Forelimb muscle (tissue), 1 donor: ENCODE results near the gene ANKRD63. TPM values are rescaled to one million over a fixed set of nuclear protein-coding genes. Genes with fewer than 3 reads are reported as not detected.

Experiments used
- DNase-seq: peaks from one replicate; pipeline ENCODE4 v3.0.0-alpha.2; 2013; ENCODE audit warnings: low read depth
- polyA plus RNA-seq: library from polyadenylated mRNA; unstranded; fragments of 120-200 nt; gene quantifications from one replicate; pipeline ENCODE4 v1.2.1, GENCODE V29; 2013; ENCODE audit not compliant: insufficient read length

Gene ANKRD63
- polyA plus RNA-seq, 1 donor: 0.32 TPM

- DNase-seq: no peak
These were observed 39.6 kb downstream of the ANKRD63 start for GRCh38 chr15:40243126-40243810.

- DNase-seq: no peak
These were observed 40.3 kb downstream of the ANKRD63 start for GRCh38 chr15:40242601-40243000.

GRCh38 chr15:40242213-40242599 lies 40.7 kb downstream of the ANKRD63 start:
- DNase-seq: no peak

- DNase-seq: no peak
These were observed 41.3 kb downstream of the ANKRD63 start for GRCh38 chr15:40241269-40242212.

- DNase-seq: no peak
These were observed 42.1 kb downstream of the ANKRD63 start for GRCh38 chr15:40240619-40241221.

DNA sequence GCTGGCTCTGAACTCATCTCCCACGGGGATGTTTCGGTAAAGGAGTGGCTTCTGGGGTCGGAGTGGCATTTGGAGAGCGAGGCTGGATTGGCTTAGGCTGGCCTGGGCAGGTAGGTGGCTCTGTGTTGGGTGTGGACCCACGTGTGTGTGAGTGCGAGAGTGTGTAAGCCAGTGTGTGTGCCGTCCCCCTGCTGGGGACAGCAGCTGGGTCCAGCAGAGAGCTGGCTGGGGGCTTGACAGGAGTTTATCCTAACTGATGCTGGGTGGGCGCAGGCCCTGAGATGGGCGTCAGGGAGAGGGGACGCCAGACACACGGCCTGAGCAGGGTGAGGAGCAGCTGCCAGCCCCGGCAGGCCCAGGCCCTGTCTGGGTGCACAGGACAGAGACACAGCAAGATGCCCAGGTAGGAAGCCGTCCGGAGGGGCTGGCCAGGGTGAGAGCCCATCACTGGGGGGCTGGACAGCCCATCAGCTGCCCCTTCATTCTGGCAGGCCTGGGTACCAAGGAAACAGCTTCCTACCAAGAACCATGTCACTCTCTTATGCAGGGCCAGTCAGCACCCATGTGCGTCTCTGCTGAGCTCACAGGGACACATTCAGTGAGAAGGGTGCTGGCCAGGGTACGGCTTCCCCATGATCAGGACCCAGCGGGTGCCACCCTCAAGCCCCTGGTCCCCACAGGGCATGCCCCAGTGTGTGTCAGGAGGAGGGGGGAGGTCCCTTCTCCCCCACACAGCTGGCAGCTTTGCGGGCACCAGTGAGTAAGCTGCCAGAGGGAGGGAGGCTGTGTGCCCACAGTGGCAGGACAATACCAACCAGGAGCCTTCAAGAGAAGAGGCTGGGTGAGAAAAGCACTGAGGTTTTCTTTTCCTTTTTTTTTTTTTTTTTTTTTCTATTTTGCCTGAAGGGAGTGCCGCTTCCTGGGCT lies 42.9 kb downstream of the ANKRD63 start:
- DNase-seq: no peak

- no peak for DNase-seq
These were observed 43.5 kb downstream of the ANKRD63 start for GRCh38 chr15:40239404-40239692.

DNA sequence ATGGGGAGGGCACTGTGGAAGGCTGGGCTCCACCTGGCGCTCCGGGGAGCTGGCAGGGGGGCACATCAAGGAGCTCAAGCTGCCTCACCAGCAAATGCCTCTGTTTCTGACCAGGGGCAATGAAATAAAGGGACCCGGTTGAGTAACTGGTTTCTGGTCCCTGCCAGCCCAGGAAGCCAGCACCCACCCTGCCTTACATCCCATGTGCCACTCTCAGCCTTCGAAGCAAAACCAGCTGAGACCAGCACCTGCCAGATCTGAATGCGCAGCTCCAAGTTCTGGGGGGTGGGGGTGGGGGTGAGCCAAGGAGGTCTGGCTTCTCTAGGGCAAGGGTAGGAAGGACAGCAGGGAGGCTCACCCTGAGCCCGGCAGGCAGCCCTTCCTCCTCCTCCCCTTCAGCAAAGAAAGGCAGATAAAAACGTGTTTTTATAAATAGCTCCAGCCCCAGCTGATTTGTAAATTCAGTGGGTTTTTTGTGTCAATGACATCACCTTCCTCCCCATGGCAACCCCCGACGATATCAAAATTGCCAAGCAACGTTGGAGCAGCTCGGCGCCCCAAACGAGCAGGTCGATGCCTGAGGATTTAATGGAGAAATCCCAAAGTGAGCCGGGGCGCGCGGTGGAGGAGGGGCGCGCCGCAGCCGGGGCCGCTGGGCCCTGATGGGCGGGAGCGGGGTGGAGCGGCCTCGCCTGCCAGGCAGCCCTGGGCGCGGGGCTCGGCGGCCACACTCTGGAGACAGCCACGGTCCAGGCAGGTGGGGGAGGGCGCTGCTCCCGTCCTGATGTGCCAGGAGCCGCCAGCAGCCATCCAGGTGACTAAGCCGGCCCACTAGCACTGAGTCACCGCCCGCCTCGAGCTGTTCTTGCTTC lies 44.1 kb downstream of the ANKRD63 start, which contains the start of gene PAK6:
TSS of gene PAK6 (plus strand) at position 532 of the 872 bp plus-strand sequence. CDS start 25,723 bp downstream, outside the sequence.
- no peak for DNase-seq

DNA sequence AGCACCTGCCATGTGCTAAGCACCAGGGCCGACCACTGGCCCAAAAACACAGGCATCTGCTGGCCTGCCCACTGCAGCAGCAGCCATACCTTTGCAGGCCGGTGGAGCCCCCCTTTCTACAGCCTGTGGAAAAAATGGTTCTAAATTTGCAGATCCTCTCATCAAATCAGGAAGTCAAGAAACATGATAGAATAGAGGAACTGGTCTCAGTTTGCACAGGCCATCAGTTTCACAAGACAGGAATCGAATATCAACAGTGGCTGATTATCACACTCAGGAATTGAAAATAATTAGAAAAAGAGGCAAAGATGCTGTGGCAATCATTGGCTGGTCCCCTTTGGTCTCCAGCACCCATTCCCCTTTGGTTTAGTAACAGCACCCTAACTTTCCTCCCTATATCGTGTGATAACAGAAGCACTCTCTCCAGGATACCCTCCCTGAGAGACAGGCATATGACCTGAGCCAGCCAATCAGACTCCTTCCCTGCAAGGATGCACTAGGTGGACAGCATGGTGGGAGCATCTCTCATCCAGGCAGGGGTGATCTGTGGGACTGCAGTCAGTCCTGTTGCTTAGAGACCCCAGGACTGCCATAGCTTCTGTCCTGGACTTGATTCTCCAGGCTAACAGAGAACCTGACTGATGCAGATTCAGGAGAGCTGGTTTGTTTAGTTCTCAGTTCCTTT lies 47.5 kb downstream of the ANKRD63 start:
- no peak for DNase-seq

- no peak for DNase-seq
These were observed 48.1 kb downstream of the ANKRD63 start for GRCh38 chr15:40234783-40235182.

DNA sequence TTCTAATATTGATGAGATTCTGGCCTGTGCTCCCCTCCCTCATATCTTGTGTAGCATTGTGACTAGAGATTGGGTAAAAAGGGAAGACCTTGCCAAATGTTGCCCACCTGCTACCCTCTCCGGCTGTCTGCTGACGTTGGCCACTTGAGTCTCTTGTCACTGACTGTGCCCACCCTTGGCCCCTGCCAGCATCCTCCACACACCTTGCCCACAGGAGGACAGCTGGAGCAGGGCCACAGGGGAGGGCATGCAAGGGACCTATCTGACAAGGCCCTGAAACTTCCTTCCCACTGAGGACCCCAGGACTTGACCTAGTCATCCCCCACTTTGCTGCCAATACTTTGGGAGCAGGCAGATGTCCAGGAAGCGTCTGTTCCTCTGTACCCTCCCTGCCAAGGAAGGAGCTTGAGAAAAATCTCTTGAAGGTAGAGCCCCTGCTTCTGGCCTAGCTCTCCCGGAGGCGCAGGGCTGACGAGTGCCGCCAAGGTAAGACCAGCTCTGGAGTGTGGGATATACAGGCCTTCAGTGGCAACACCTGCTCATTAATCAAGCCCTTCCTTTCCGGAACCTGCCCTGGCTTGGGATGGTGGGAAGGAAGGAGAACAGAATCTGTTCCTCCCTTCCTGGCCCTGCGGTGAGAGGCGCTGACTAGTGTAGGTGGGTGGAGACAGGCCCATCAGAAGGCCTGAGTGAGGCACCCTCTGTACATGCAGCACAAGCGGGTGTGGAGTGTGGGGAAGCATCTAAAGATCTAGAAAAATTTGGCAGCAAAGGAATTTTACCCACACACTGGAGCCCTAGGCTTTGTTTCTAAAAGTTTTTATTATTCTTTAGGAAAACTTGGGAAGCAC lies 48.9 kb downstream of the ANKRD63 start:
- DNase-seq: no peak

- no peak for DNase-seq
These were observed 50.2 kb downstream of the ANKRD63 start for GRCh38 chr15:40232625-40233070.

Other genes with a start within 250 kb of the ANKRD63 start
- gene SRP14, start 243.9 kb downstream of the ANKRD63 start, polyA plus RNA-seq: 295 TPM
- gene BMF, start 174.2 kb downstream of the ANKRD63 start, polyA plus RNA-seq: 10.8 TPM
- 8.8 TPM for gene BUB1B, start 122.0 kb downstream of the ANKRD63 start, polyA plus RNA-seq
- gene PAK6, start 44.0 kb downstream of the ANKRD63 start, polyA plus RNA-seq: 0.83 TPM
- gene PLCB2, start 24.9 kb upstream of the ANKRD63 start, polyA plus RNA-seq: 10.2 TPM
- 14.1 TPM for gene INAFM2, start 40.6 kb upstream of the ANKRD63 start, polyA plus RNA-seq
- gene CCDC9B, start 57.9 kb upstream of the ANKRD63 start, polyA plus RNA-seq: 17.0 TPM
- not detected for gene PHGR1, start 68.0 kb upstream of the ANKRD63 start, polyA plus RNA-seq
- 1.4 TPM for gene DISP2, start 75.2 kb upstream of the ANKRD63 start, polyA plus RNA-seq
- gene KNSTRN, start 99.7 kb upstream of the ANKRD63 start, polyA plus RNA-seq: 20.0 TPM
- 54.4 TPM for gene IVD, start 122.7 kb upstream of the ANKRD63 start, polyA plus RNA-seq
- gene BAHD1, start 157.9 kb upstream of the ANKRD63 start, polyA plus RNA-seq: 24.6 TPM
- 33.8 TPM for gene CHST14, start 187.9 kb upstream of the ANKRD63 start, polyA plus RNA-seq